Measurements from ENCODE around the gene COL6A3. TPM values are rescaled to one million over a fixed set of nuclear protein-coding genes. Genes with fewer than 3 reads are reported as not detected.

The COL6A3 gene
- polyA plus RNA-seq, 3 donors = not detected

- no CpG with 5 or more reads among the region's 6 CpGs for WGBS (ENCODE audit: insufficient coverage)
- no peak overlapping the region for H3K4me3 Mint-ChIP-seq
- peaks cover 0 to 2% (median 0%) of the 10 kb centered on the region in 7 donors for H3K9me3 Mint-ChIP-seq
- Histone ChIP-seq H3K36me3 (replicated peaks in 1 of 2; ENCODE audit: control insufficient read depth in 1 of 2, insufficient read depth in 2 of 2, low read length in 2 of 2) (no peaks in the 10 kb centered on the region), H3K4me1 (ENCODE audit: control insufficient read depth in 1 of 2, insufficient read depth in 2 of 2, low read length in 2 of 2) (no peaks in the 10 kb centered on the region), H2AFZ (ENCODE audit: insufficient read depth, low read depth, low read length, poor library complexity, severe bottlenecking) (no peak overlapping the region), H3K4me3 (replicated peaks in 1 of 3; ENCODE audit: low read depth in 2 of 3, low read length in 3 of 3) (no peak overlapping the region), H3K27me3 (ENCODE audit: control insufficient read depth in 2 of 2, insufficient read depth in 2 of 2, low read length in 2 of 2) (no peaks in the 10 kb centered on the region), H4K20me1 (ENCODE audit: insufficient read depth, low read length) (no peaks in the 10 kb centered on the region), H3K4me2 (replicated peaks; ENCODE audit: extremely low read depth, low read length, poor library complexity, severe bottlenecking) (no peak overlapping the region), H3K27ac (ENCODE audit: low read depth in 1 of 2, low read length in 2 of 2) (no peak overlapping the region), H3K79me2 (ENCODE audit: insufficient read depth, low read length) (no peaks in the 10 kb centered on the region), H3K9me3 (replicated peaks in 1 of 2; ENCODE audit: control insufficient read depth in 1 of 2, insufficient read depth in 1 of 2, low read length in 2 of 2) (no peaks in the 10 kb centered on the region), H3K9ac (ENCODE audit: insufficient read depth, low read length, poor library complexity, severe bottlenecking) (no peak overlapping the region)
- intact Hi-C loops (cut with micrococcal nuclease) = no loop called here
- no peak overlapping the region for H3K27ac Mint-ChIP-seq
- H3K36me3 Mint-ChIP-seq = no peaks in the 10 kb centered on the region
- TF ChIP-seq CTCF (IDR thresholded peaks at IDR 0.05) = no peak
- no peak for DNase-seq
- peaks cover 1 to 6% (median 3%) of the 10 kb centered on the region in 3 donors for H3K27me3 Mint-ChIP-seq (ENCODE audit: low read depth in 3 of 3)
- H3K4me1 Mint-ChIP-seq = peaks cover 7% of the 10 kb centered on the region
Measured at GRCh38 chr2:237448626-237449025, 34.7 kb upstream of the COL6A3 start.

DNA sequence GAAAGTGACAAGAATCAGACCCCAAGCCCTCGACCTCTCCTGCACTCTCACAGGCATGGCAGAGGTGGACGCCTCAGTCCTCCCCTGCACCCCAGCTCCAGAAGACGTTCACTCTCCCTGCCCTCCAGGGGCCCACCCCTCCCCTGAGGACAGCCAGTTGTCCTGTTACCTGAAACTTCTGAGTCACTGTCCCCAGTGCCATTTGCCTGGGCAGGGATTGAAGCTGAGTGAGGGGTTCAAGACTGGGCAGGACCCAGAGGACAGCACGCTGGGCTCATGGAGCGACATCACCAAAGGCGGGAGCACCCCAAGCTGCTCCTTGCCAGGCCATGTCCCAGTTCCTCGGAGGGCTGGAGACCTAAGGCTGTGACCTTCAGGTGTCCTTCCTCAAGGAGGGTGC is 34.2 kb upstream of the COL6A3 start:
- Histone ChIP-seq H3K27me3 (ENCODE audit: control insufficient read depth in 2 of 2, insufficient read depth in 2 of 2, low read length in 2 of 2) (no peaks in the 10 kb centered on the region), H3K9ac (ENCODE audit: insufficient read depth, low read length, poor library complexity, severe bottlenecking) (no peak overlapping the region), H3K4me2 (replicated peaks; ENCODE audit: extremely low read depth, low read length, poor library complexity, severe bottlenecking) (no peak overlapping the region), H3K4me3 (replicated peaks in 1 of 3; ENCODE audit: low read depth in 2 of 3, low read length in 3 of 3) (no peak overlapping the region), H3K36me3 (replicated peaks in 1 of 2; ENCODE audit: control insufficient read depth in 1 of 2, insufficient read depth in 2 of 2, low read length in 2 of 2) (no peaks in the 10 kb centered on the region), H4K20me1 (ENCODE audit: insufficient read depth, low read length) (no peaks in the 10 kb centered on the region), H3K79me2 (ENCODE audit: insufficient read depth, low read length) (no peaks in the 10 kb centered on the region), H2AFZ (ENCODE audit: insufficient read depth, low read depth, low read length, poor library complexity, severe bottlenecking) (no peak overlapping the region), H3K27ac (ENCODE audit: low read depth in 1 of 2, low read length in 2 of 2) (no peak overlapping the region), H3K9me3 (replicated peaks in 1 of 2; ENCODE audit: control insufficient read depth in 1 of 2, insufficient read depth in 1 of 2, low read length in 2 of 2) (no peaks in the 10 kb centered on the region), H3K4me1 (ENCODE audit: control insufficient read depth in 1 of 2, insufficient read depth in 2 of 2, low read length in 2 of 2) (no peaks in the 10 kb centered on the region)
- Mint-ChIP-seq H3K4me3 (no peak overlapping the region), H3K36me3 (no peaks in the 10 kb centered on the region), H3K9me3 (peaks cover 0 to 2% (median 0%) of the 10 kb centered on the region in 7 donors), H3K4me1 (peaks cover 7% of the 10 kb centered on the region), H3K27me3 (ENCODE audit: low read depth in 3 of 3) (peaks cover 2 to 6% (median 3%) of the 10 kb centered on the region in 3 donors), H3K27ac (no peak overlapping the region)
- WGBS (ENCODE audit: insufficient coverage) = 98% methylated on average over 6 of the region's 7 CpGs
- DNase-seq = no peak
- intact Hi-C loops (cut with micrococcal nuclease) = no loop called here
- no peak for TF ChIP-seq CTCF (IDR thresholded peaks at IDR 0.05)

Measured in CD14-positive monocyte (primary cell).